Measurements from ENCODE around the gene CST4.
"Not testable (repeated sequence)": the region's sequence is repeated elsewhere in the genome, so short reads cannot be mapped to it uniquely, and the experiment has no call there.

Gene CST4

GRCh38 chr20:23659989-23660837 is 28.6 kb downstream of the CST4 start:
- DNase-seq (ENCODE audit: low spot score), result no peak

GRCh38 chr20:23659610-23659988 is 29.2 kb downstream of the CST4 start:
- not testable (repeated sequence) for DNase-seq (ENCODE audit: low spot score)

GRCh38 chr20:23658989-23659609 is 29.7 kb downstream of the CST4 start:
- DNase-seq (ENCODE audit: low spot score), result no peak

GRCh38 chr20:23658336-23658735 is 30.5 kb downstream of the CST4 start:
- no peak for DNase-seq (ENCODE audit: low spot score)

GRCh38 chr20:23657202-23657601 is 31.6 kb downstream of the CST4 start:
- no peak for DNase-seq (ENCODE audit: low spot score)

GRCh38 chr20:23656372-23656771 is 32.5 kb downstream of the CST4 start:
- no peak for DNase-seq (ENCODE audit: low spot score)

- no peak for DNase-seq (ENCODE audit: low spot score)
Observed at GRCh38 chr20:23655491-23656211, 33.2 kb downstream of the CST4 start.

- DNase-seq (ENCODE audit: low spot score), result no peak
Observed at GRCh38 chr20:23654717-23655116, 34.1 kb downstream of the CST4 start.

- DNase-seq (ENCODE audit: low spot score), result no peak
Observed at GRCh38 chr20:23654000-23654399, 34.8 kb downstream of the CST4 start.

GRCh38 chr20:23653400-23653938 is 35.4 kb downstream of the CST4 start:
- DNase-seq (ENCODE audit: low spot score), result no peak

- no peak for DNase-seq (ENCODE audit: low spot score)
Observed at GRCh38 chr20:23652926-23653325, 35.9 kb downstream of the CST4 start.

- DNase-seq (ENCODE audit: low spot score), result no peak
Observed at GRCh38 chr20:23652371-23652770, 36.5 kb downstream of the CST4 start.

GRCh38 chr20:23651117-23651516 is 37.7 kb downstream of the CST4 start:
- DNase-seq (ENCODE audit: low spot score), result no peak

GRCh38 chr20:23649830-23650417 is 38.9 kb downstream of the CST4 start:
- no peak for DNase-seq (ENCODE audit: low spot score)

- no peak for DNase-seq (ENCODE audit: low spot score)
Observed at GRCh38 chr20:23649242-23649641, 39.6 kb downstream of the CST4 start.

- no peak for DNase-seq (ENCODE audit: low spot score)
Observed at GRCh38 chr20:23647346-23647745, 41.5 kb downstream of the CST4 start.

- no peak for DNase-seq (ENCODE audit: low spot score)
Observed at GRCh38 chr20:23646106-23646873, 42.5 kb downstream of the CST4 start.

- no peak for DNase-seq (ENCODE audit: low spot score)
Observed at GRCh38 chr20:23645575-23645974, 43.3 kb downstream of the CST4 start.

GRCh38 chr20:23644164-23644563 is 44.7 kb downstream of the CST4 start:
- no peak for DNase-seq (ENCODE audit: low spot score)

- DNase-seq (ENCODE audit: low spot score), result no peak
Observed at GRCh38 chr20:23643659-23644058, 45.2 kb downstream of the CST4 start.

GRCh38 chr20:23641936-23642751 is 46.7 kb downstream of the CST4 start:
- no peak for DNase-seq (ENCODE audit: low spot score)

All from COLO829 (cell line).